HepG2 (cell line): ENCODE data around the gene UBE2E1. TPM values are rescaled to one million over a fixed set of nuclear protein-coding genes. Genes with fewer than 3 reads are reported as not detected.

ENCODE experiments used
- ATAC-seq: fragments of 200-7000 bp; cut with Tn5 transposase; 3 replicates; pipeline ENCODE4 v1.9.1; 2020; ENCODE audit warnings: mild to moderate bottlenecking, moderate library complexity
- BruUV-seq: library from RNA; stranded (reverse); fragments of 400-500 nt; replicated peaks from 2 replicates; lab custom pipeline; 2021; lab: Mats Ljungman, UMichigan
- CTCF ChIA-PET: fragments of 300-600 bp; formaldehyde crosslinking; extraction: SDS; loops from one replicate; lab custom pipeline; 2021; ENCODE audit warnings: low total read pairs, inconsistent platforms, low intra/inter-chr PET ratio; lab: Yijun Ruan, JAX
- POLR2A ChIA-PET: fragments of 350-600 bp; sonication (Branson Sonifier 250); formaldehyde crosslinking; loops from one replicate; lab custom pipeline; 2020; ENCODE audit warnings: antibody characterized with exemption, inconsistent platforms; lab: Yijun Ruan, JAX
- DNase-seq: peaks from one replicate; pipeline ENCODE4 v3.0.0-alpha.2; 2015; ENCODE audit warnings: low spot score
- FAIRE-seq: peaks from 3 replicates; lab custom pipeline; 2011; peaks lifted over from hg19 to GRCh38; lab: Jason Lieb, UNC
- H2AFZ ChIP-seq: one replicate; pipeline ENCODE4 v1.6.1; 2011; ENCODE audit warnings: low read length, inconsistent platforms
- H3K27ac ChIP-seq: fragments of 300-600 bp; 3 replicates; pipeline ENCODE4 v1.8.0; 2011; ENCODE audit warnings: mixed run types, mild to moderate bottlenecking, mixed read lengths, low read length, inconsistent platforms; ENCODE audit not compliant: insufficient read depth; ENCODE audit errors: extremely low read length
- H3K27me3 ChIP-seq, 2 experiments: fragments of 200-600 bp in 1 of 2; 2 replicates in 1 of 2; 3 replicates in 1 of 2; pipeline versions ENCODE4 v1.6.0 to v1.8.0; 2011; ENCODE audit warnings: low read length in 2 of 2, mild to moderate bottlenecking in 2 of 2, moderate library complexity in 2 of 2, inconsistent platforms in 1 of 2; ENCODE audit not compliant: insufficient read depth in 2 of 2, control insufficient read depth in 1 of 2
- H3K36me3 ChIP-seq, 2 experiments: fragments of 200-600 bp in 1 of 2; replicated peaks in 1 of 2; 2 replicates in 1 of 2; 3 replicates in 1 of 2; pipeline versions ENCODE4 v1.5.1 to v1.8.0; 2011; ENCODE audit warnings: low read length in 2 of 2, inconsistent platforms in 1 of 2; ENCODE audit not compliant: insufficient read depth in 2 of 2, control insufficient read depth in 1 of 2
- H3K4me1 ChIP-seq: 2 replicates; pipeline ENCODE4 v1.5.1; 2012; ENCODE audit warnings: low read length, inconsistent platforms; ENCODE audit not compliant: insufficient read depth
- H3K4me2 ChIP-seq: 2 replicates; pipeline ENCODE4 v1.6.0; 2011; ENCODE audit warnings: low read depth, low read length, inconsistent platforms
- H3K4me3 ChIP-seq, 3 experiments: fragments of 200-600 bp in 1 of 3; sonication (generic), shearing (Covaris generic) in 1 of 3; replicated peaks in 1 of 3; 2 replicates each; pipeline ENCODE4 v1.5.1; 2011 to 2016; ENCODE audit warnings: low read length in 3 of 3, inconsistent platforms in 2 of 3, low read depth in 2 of 3, mild to moderate bottlenecking in 2 of 3, control low read depth in 1 of 3, mixed read lengths in 1 of 3; ENCODE audit not compliant: insufficient read depth in 1 of 3
- H3K79me2 ChIP-seq: one replicate; pipeline ENCODE4 v1.6.1; 2011; ENCODE audit warnings: low read length, inconsistent platforms; ENCODE audit not compliant: insufficient read depth
- H3K9ac ChIP-seq: 2 replicates; pipeline ENCODE4 v1.6.0; 2011; ENCODE audit warnings: mild to moderate bottlenecking, low read depth, low read length, inconsistent platforms; ENCODE audit not compliant: insufficient read depth
- H3K9me3 ChIP-seq: 2 replicates; pipeline ENCODE4 v1.5.1; 2012; ENCODE audit warnings: mild to moderate bottlenecking, low read length
- H4K20me1 ChIP-seq: 2 replicates; pipeline ENCODE4 v1.6.0; 2011; ENCODE audit warnings: inconsistent platforms, mild to moderate bottlenecking, low read length, moderate library complexity; ENCODE audit not compliant: insufficient read depth
- LCORL ChIP-seq, 2 experiments: fragments of 450-650 bp in 1 of 2; sonication (generic) in 1 of 2; formaldehyde crosslinking in 1 of 2; IDR thresholded peaks; 2 replicates each; pipeline versions ENCODE4 v1.5.0 to v1.6.1; 2017 to 2020; ENCODE audit warnings: antibody characterized with exemption in 1 of 2, missing genetic modification reagents in 1 of 2
- MAFF ChIP-seq: IDR thresholded peaks from 2 replicates; pipeline ENCODE4 v1.6.1; 2011; ENCODE audit warnings: low read depth, low read length, improper control_type of control experiment
- MAFK ChIP-seq, 2 experiments: IDR thresholded peaks in 1 of 2; conservative IDR thresholded peaks in 1 of 2; 2 replicates each; pipeline ENCODE4 v1.6.1; 2011; ENCODE audit warnings: improper control_type of control experiment in 2 of 2, low read length in 2 of 2
- MIER3 ChIP-seq: IDR thresholded peaks from 2 replicates; pipeline ENCODE4 v1.6.1; 2016; ENCODE audit warnings: missing compliant biosample characterization, borderline replicate concordance
- SOX6 ChIP-seq, 2 experiments: fragments of 450-650 bp in 1 of 2; sonication (generic) in 1 of 2; formaldehyde crosslinking in 1 of 2; IDR thresholded peaks; 2 replicates each; pipeline versions ENCODE4 v1.4.0 to v1.6.1; 2017 to 2020; ENCODE audit warnings: antibody characterized with exemption in 1 of 2, mild to moderate bottlenecking in 1 of 2, missing genetic modification reagents in 1 of 2
- ZNF121 ChIP-seq: sonication (generic); formaldehyde crosslinking; IDR thresholded peaks from 2 replicates; pipeline ENCODE4 v1.5.0; 2020; ENCODE audit warnings: mild to moderate bottlenecking, missing genetic modification reagents
- WGBS: methylation state at CpG from one replicate; pipeline ENCODE4 v1.1.6; 2017; ENCODE audit warnings: low lambda C conversion rate; 5-methylcytosine and 5-hydroxymethylcytosine counted together
- in situ Hi-C: cut with HindIII; loops from 2 replicates; pipeline ENCODE4 v1.10.0; 2017; ENCODE audit warnings: low pct_unique_long_range_greater_than_20kb; ENCODE audit not compliant: extremely low pct_ligation_motif_present
- intact Hi-C: fragments of 100-400 bp; cut with micrococcal nuclease; formaldehyde crosslinking; loops from one replicate; pipeline ENCODE4 v1.10.0; 2022; ENCODE audit not compliant: unreplicated experiment
- polyA plus RNA-seq, 8 experiments: library from polyadenylated mRNA; depleted of rRNA in 3 of 8; stranded (reverse) in 7 of 8; unstranded in 1 of 8; fragments of >200 nt; fragmentation: Illumina TruSeq in 4 of 8; extraction: Trizol in 4 of 8; gene quantifications; 2 replicates each; pipeline versions ENCODE4 v1.2.1 to v1.2.3, GENCODE V29; 2011 to 2016; ENCODE audit warnings: low read depth in 4 of 8, missing spikeins in 1 of 8, mixed read lengths in 1 of 8; ENCODE audit not compliant: insufficient read depth in 1 of 8
- total RNA-seq, 5 experiments: library from RNA; depleted of rRNA; stranded (reverse); fragments of >200 nt; fragmentation: Illumina TruSeq; extraction: Trizol; gene quantifications; 2 replicates each; pipeline ENCODE4 v1.2.3, GENCODE V29; 2016; ENCODE audit warnings: low read depth in 1 of 5
- TF ChIP-seq, protein P1 (sequence below): sonication (generic); formaldehyde crosslinking; IDR thresholded peaks from 2 replicates; pipeline ENCODE4 v1.5.1; 2020; ENCODE audit warnings: mild to moderate bottlenecking, missing genetic modification reagents, moderate library complexity

Gene UBE2E1
- total and polyA plus RNA-seq, 2 of the 13 experiments (the other 11 are each of a cell fraction or from before 2014, with no cell fraction given) = 55.4 to 61.8 TPM

DNA sequence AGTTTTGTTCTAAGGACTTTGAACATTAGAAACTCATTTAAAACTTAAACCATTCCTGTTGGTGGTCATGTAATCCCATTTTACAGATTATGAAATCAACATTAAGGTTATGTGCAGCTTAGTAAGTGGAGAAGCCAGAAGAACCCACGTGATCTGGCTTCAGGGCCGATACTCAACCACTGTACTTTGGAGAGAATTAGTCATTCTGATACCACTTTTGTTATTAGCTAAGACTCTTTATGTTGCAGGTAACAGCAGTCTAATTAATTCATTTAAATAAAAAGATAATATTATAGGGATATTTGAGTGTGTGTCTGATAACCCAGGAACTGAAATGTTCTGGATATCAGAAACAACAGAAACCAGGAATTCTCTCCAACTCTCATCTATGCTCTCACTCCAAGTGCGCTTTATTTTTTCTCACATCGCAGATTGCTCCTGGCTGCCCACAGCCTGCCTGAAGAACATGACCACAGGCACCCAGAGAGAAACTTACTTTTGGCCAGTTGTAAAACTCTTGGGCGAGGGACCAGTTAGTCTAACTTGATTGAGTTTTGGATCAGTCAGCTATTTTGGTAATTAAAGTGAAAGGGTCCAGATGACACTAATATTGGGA, 25.2 kb downstream of the UBE2E1 start:
- no peak overlapping the region for H3K4me3 ChIP-seq
- TF ChIP-seq LCORL (IDR thresholded peaks at IDR 0.05) (no peak), LCORL (CRISPR knock-in tag; IDR thresholded peaks at IDR 0.05) (no peak), ZNF121 (CRISPR knock-in tag) (no peak), SOX6 (IDR thresholded peaks at IDR 0.05) (no peak), SOX6 (CRISPR knock-in tag; IDR thresholded peaks at IDR 0.05) (no peak), MAFK (conservative IDR thresholded peaks at IDR 0.05 in 1 of 2, IDR thresholded peaks at IDR 0.05 in 1 of 2; ENCODE audit: low read length in 2 of 2) (peak; percentile 61 to 63), MAFF (0 out of 2 replicates have a peak, but pooled peaks have one; percentile 19), MIER3 (CRISPR knock-in tag) (no peak)
- TF ChIP-seq, protein P1, sequence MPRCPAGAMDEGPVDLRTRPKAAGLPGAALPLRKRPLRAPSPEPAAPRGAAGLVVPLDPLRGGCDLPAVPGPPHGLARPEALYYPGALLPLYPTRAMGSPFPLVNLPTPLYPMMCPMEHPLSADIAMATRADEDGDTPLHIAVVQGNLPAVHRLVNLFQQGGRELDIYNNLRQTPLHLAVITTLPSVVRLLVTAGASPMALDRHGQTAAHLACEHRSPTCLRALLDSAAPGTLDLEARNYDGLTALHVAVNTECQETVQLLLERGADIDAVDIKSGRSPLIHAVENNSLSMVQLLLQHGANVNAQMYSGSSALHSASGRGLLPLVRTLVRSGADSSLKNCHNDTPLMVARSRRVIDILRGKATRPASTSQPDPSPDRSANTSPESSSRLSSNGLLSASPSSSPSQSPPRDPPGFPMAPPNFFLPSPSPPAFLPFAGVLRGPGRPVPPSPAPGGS (CRISPR knock-in tag) = no peak
- ChIA-PET CTCF (no interaction called here), POLR2A (interaction anchor here (0.8 kb wide), 1 partner anchor 86 kb away, joined by 3 read pairs; the partner anchor contains the start of genes NKIRAS1 and RPL15)
- H2AFZ ChIP-seq = no peak overlapping the region
- intact Hi-C loops (no loop called here), in situ Hi-C loops (no loop called here)
- H3K27ac ChIP-seq = no peak overlapping the region
- H3K4me2 ChIP-seq = no peak overlapping the region
- H4K20me1 ChIP-seq = peaks cover 16% of the 10 kb centered on the region; the same call in 1 of the 2 replicates
- no peak overlapping the region for H3K9ac ChIP-seq
- peaks cover 43% of the 10 kb centered on the region for H3K79me2 ChIP-seq
- H3K36me3 ChIP-seq = peaks cover 0 to 7% of the 10 kb centered on the region in 2 experiments; a peak in 2 of 5 replicates
- no peaks in the 10 kb centered on the region for H3K9me3 ChIP-seq
- H3K4me1 ChIP-seq = no peaks in the 10 kb centered on the region
- FAIRE-seq = no peak
- no peak for ATAC-seq
- BruUV-seq = no TSS peak
- no peak for DNase-seq
- H3K27me3 ChIP-seq = no peaks in the 10 kb centered on the region
- 99% methylated on average over 5 of the region's 5 CpGs for WGBS
